HG03575 (cell line): ENCODE measurements around the gene NDUFS2.

Source experiments
- ATAC-seq: cut with Tn5 transposase; IDR thresholded peaks from one replicate; pipeline ENCODE4 v1.9.1; 2021; ENCODE audit not compliant: unreplicated experiment, insufficient number of reproducible peaks, low FRiP score; ENCODE audit errors: extremely low read depth

The NDUFS2 gene

DNA sequence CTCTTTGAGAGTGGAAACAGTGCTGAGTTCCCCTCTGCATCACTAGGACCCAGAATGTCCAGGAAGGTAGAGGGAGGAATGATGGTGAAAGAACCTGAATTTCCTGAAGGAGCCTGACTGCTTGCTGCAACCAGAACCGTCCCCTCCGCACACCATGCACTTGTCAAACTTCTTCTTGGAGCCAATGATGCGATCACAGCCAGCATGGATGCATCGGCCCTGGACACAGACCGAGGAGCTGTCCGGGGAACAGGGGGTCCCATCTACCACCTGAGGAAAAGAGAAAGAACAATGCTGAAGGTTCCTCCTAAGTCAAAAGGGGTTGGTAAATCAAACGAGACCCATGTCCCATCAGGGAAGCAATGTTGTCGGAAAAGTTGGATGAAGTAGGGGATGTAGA, 10.2 kb upstream of the NDUFS2 start:
- no peak for ATAC-seq

DNA sequence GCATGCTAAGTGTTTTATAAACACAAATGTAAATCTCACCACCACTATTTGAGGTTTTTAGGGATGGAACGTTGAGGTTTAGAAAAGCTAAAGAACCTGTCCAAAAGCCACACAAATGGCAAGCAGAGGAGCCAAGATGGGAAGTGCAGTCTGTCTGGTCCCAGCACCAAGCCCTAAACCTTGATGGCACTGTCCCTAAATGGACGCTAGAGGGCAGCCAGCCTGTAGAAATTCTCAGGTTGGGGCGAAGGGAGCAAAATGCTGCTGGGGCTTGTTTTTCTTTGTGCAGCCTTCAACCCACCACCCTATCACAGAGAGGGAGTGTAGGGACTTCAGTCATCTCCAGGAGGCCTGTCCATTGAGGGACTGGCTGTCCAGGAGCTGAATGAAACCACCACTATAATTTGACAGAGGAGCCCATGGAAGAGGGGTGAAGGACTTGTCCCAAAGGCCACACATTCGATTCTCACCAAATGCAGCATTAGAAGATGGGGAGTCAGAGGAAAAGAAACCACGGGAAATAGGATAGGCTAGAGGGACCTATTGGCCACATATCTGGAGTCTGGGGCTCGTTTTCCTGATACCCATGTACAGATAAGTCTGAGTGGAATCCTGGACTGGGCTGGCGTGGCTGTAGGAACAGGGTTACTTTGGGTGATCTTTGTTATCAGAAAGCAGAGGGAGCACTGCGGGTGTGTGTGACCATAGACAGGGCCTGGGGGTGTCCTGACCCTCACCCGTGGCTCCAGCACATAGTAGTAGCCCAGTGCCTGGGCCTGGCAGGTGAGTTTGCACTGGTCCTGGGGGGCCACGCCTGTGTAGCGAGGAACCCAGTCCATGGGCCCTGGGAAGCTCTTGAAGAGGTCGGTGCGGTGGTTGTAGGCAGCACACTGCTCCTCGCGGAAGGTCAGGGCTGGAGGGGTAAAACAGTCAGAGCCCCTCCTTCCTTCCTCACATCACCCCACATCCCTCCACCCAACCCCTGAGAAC, 9.4 kb upstream of the NDUFS2 start:
- ATAC-seq: no peak

DNA sequence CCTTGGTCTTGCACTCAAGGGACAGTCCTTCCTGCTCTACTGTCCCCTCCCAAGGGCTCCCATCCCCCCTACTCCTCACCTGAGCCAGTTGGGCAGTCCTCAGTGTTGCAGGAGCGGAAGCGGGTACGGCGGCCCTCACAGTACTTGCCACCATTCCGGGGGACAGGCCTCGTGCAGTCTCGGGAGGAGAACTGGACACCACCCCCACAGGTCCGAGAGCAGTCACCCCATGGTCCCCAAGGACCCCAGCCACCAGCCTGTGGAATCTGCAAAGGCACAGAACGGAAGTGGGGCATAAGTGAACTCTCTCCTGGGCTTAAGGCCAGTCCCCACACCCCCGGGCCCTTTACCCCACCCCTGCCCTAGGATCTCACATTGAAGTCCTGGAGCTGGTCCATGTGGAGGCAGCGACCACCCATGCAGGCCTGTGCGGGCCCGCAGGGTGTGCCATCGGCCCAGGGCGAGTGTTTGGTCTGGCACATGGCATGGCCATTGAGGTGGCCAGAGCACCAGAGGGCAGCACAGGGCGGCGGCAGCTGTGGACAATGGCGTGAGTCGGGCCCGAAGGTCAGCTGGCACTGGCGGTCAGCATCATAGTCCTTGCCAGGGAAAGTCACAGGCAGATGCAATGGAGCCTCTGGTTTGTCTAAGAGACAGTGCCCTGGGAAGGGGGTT, 8.5 kb upstream of the NDUFS2 start:
- no peak for ATAC-seq

DNA sequence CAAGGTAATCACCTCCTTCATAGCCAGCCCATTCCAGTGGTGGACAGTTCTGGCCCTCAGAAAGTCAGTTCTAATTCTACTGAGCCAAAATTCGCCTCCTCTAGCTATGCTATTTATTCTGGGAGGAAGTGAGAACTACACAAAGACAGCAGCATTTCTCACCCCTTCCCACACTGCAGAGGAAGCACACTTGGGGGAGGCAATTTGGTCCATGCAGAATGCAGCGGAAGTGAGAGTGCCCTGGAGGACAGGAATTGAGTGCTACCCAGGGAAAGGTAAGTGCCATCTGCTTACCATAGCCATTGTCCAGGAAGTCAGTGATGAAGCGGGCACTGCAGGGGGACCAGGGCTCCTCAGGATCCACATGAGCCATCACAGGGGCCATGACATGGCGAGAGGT, 7.0 kb upstream of the NDUFS2 start:
- no peak for ATAC-seq

DNA sequence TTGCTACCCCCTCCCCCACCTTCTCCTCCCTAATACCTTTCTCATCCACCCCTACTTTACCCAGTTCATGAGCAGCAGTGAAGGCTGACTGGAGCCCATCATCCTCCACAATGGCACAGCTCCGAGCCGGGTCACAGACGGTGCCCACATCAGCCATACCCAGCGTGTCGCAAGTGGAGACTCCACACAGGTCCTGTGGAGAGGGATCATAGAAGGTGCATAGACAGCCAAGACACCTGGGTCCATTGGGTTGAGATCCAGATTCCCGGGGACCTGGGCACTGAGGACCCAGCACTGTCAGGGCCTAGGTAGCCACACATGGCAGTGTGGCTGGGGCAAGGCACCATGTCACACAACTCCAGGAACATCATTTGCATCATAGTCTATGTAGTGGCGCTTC, 6.1 kb upstream of the NDUFS2 start:
- ATAC-seq: no peak

DNA sequence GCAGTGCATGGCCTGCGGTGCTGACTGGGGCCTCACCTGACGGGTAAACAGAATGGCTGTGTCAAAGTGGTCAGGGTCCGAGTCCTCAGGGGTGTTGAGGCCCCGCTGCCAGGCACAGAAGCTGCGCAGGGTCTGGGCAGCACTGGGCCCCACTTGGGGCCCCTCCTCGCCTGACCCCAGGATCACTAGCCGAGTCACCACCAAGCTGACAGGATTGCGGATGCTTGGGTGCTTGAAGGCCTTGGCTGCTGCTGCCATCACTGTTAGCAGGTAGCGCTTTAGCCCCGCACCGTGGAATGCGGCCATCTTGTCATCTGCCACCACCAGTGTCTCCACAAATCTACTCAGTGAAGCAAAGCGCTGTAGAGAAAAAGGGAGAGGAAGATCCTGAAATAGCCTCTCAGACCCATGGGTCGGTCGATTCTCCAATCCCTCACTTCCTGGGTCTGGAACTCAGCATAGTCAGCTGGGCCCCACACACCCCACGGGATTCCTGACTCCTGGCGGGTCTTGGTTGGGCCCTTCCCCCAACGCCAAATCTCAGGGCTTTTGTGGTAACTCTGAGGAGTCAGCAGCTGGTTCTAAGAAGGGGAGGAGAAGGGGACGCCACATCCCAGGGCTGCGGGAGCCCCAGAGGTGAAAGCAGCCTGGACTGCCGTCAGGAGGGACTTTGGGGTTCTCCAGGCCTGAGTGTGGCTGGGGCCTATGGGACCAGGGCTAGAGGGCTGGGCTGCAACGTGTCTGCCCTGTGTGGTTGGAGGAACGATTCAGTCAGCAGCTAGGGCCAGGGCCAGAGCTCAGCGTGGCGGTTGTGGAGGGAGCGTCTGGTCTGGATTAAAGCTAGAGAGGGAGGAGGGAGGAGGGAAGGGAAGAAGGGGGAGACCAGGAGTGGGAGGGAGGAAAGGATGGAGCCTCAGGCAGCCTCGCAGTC, 5.4 kb upstream of the NDUFS2 start:
- ATAC-seq: no peak

DNA sequence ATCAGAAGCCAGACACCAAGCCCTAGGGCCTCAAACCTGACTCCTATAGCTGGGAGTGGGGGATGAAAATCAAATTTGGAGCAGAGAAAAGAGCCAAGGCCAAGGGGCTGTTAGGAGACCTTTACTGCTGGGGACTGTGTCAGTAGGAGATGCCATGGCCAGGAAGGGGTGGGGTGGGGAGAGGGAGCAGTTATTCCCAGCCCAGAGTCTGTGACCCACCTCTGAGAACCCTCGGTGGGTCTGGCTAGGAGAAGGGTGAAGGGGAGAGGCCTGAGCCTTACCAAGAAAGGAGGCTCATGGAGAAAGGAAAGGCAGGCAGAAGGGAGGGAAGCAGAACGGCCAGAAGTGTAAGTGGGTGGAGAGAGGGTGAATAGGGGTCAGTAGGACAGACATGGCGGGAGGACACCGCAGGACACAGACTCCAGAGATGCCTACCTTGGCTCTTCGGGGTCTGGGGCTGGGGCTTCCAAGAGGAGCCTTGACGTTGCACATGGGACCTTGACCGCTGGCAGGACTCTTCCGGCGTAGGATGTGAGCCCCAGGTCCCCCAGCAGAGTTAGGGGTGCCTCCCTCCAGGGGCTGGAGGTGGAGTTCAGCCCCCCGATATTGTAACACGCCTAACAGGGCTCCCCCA, 4.5 kb upstream of the NDUFS2 start:
- ATAC-seq: no peak

DNA sequence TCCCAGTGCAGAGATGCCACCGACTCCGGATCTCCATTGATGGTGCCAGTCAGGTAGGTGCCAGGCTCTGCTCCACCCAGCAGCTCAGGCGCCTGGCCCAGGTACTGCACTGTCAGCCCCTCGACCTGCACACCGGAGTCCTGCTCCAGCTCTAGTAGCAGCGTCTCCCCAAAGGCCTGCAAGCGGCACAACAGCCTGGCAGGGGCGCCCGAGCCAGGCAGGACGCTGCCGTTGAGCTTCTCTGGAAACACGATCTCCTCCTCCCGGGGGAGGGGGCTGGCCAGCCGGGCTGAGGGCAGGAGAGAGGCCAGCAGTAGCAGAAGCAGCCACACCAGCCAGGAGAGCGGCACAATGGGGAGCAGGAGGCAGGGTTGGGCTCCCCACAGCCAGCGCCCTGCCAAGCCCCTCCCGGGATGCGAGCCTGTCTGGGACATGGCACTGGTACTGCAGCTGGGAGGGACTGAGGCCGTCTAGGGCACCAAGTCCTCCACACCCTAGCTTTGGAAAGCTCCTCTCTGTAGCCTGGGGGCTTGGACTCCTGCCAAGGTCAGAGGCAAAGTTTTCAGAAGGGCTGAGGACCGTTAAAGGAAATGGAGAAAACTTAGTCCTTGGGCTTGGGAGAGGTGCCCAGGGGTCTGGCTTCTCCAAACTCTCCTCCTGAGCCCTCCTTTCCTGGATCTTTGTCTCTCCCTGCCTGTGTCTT, 3.8 kb upstream of the NDUFS2 start:
- no peak for ATAC-seq

DNA sequence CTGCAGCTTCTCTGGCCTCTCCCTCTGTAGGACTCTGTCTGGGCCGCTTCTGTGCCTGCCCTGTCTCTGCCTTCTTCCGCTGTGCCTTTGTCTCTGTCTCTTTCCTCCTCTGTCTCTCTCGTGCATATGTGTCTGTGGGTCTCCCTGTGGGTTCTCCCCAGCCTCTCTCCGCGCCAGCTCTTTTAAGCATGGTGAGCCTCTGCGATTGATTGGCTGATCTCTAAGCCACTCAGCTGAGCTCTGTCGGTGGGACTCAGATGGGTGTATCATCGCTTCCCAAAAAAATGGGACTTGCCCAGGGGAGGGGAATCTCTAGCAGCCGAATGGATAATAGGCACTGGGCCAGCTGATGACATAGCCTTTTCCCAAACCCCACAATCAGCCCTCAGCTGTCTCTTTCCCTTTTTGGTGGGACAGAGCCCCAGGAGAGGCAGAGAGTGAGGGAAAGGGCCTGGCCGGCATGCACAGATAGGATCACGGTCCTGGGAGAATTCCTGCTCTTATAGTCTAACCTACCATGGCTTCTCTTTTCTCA, 3.2 kb upstream of the NDUFS2 start, which contains the start of gene ADAMTS4:
Gene ADAMTS4, minus strand, starts transcription at position 158 of the 535 bp plus-strand sequence. CDS start 427 bp downstream, outside the sequence.
- ATAC-seq: no peak

DNA sequence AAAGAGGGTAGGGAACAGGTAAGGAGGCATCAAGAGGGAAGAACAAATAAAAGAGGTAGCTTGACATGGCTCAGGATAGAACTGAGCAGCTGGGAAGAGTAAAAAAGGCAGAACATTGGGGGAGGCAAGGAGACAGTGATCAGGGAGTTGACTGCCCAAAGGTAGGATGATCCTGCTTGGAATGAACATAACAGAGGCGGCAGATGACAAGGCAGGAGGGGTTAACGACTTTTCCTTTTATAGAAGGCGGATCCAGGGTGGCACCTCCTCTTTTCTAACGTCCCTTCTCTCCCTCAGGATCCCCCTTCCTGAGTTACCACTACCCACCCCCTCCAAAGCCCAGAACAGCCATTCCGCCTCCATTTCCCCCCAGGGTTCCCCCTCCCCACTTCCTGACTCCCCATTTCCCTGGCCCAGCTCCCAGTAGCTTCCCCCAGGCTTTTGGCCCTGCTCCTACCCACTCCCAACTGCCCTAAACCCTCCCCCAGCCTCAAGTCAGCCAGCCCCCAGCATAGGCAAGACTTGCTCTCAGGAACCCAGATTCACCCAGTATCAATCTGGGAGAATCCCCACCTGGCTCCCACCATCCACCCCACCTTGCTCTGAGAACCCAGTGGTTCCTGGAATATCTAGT, 2.5 kb upstream of the NDUFS2 start:
- ATAC-seq: no peak

DNA sequence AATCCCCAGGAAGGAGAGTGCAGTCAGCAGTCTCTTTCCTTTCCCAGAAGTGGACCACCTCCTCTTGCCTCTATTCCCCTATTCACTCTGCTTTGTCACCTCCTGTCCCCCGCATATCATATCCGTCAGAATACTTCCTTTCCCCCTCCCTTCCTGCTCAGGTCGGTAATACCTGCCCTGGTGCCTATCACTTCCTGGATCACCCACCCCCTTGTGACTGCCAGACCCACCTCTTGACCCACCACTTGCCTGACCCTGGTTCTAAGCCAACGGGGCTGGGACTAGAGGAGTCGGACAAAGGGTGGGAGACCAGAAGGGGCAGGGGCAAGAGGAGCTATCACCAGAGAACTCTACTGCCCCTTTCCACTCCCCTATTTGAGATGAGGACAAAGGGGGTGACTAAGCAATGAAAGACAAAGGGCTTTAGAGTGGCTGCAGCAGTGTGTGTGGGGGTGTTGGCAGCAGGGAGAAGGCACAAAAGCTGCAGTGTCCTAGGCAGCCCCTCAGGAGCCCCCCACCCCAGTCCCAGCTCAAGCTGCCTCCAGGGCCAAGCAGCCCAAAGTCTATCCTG, 1.7 kb upstream of the NDUFS2 start:
- ATAC-seq: no peak

DNA sequence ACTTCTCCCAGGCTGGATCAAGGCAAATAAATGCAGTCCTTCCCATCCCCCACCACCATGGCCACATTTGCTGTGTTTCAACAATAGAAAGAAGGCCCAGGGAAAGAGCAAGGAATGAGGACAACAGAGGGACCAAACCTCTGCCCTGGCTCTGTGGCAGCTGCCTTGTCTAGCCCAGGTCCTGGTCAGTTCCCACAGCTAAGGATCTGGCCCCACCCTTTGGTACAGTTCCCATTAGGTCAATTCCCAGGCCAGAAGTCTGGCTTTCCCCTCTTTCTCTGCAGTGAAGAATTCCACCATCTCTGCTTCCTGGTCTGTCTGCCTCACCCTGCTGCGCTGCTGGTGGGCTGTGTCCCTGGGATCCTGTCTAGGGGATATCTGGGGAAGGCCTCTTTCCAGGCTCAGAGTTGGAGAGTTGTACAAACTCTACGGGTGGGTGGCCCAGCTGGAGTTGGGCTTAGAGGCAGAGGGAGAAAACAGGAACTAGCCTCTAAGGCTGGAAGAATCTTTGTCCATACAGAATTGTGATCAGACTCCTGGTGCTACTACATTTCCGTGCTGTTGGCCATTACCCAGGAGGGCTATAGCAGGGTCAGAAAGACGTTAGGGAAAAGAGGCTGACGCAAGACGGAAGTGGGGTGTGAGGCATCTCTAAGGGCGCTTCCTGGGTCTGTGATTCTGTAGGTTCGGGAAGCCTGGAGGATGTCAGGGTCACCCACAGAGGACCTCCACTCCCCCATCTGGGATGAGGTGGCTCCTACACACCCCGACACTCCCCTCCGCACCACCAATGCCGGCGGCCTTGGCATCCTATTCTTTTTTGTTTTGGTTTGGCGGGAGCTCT, 953 bp upstream of the NDUFS2 start:
- no peak for ATAC-seq

DNA sequence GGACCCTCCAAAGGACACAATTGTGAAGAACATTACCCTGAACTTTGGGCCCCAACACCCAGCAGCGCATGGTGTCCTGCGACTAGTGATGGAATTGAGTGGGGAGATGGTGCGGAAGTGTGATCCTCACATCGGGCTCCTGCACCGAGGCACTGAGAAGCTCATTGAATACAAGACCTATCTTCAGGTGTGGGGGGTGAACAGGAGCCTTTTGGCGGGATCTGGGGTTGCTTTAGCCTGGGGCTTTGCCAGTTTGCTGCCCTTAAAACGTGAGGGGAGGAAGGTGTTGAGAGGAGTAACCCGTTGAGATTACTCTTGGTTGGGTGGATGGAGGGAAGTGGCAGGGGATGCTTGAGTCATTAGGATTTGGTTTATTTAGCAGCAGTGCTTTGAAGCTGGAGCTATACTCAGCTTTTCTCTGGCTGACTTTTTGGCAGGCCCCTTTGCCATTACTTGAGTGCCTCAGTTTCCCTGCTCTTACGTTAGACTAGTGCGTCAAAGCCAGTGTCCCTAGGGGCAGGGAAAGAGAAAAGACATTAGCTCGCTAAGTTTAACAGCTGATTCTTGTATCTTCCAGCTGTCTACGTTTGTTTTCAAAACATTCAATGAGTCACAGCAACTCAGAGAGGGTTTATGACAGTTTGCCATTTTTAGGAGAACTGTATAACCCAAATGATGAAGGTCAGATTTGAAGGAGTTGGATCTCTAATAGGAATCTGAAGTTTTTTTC, 4.4 kb downstream of the NDUFS2 start:
- no peak for ATAC-seq

DNA sequence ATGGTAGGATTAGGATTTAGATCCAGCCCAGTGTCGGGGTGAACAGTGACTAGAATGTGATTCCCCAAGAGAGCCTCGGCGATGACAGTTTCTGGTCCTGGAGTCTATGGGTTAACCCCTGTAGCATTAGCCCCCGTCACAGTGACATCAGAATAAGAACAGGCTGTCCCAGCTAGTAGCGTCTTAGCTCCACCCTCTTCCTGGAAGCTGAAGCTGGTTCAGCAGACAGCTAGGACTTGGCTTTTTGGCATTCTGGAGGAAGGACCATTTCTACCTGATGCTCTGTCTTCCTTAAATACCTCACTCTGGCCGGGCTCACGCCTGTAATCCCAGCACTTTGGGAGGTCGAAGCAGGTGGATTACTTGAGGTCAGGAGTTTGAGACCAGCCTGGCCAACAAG, 5.0 kb downstream of the NDUFS2 start:
- no peak for ATAC-seq

DNA sequence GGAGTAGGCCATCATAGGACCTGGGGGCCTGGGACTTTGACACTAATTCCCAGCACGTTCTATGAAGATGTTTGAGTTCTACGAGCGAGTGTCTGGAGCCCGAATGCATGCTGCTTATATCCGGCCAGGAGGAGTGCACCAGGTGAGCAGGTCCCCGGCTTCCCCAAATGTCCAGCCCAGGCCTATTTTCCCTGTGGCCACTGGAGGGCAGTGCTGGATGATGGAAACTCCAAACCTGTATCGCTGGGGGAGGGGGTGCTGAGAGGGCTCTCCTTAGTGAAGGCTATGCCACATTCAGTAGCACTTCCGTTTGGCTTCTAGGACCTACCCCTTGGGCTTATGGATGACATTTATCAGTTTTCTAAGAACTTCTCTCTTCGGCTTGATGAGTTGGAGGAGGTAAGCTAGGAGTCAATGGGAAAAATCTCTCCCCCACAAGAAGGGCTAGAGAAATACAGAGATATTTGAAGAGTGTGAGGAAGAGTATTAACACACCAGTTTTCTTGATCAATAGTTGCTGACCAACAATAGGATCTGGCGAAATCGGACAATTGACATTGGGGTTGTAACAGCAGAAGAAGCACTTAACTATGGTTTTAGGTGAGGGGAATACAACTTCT, 7.7 kb downstream of the NDUFS2 start:
- no peak for ATAC-seq
